K562 (cell line): ENCODE data around the gene LHB. TPM values are rescaled to one million over a fixed set of nuclear protein-coding genes. Genes with fewer than 3 reads are reported as not detected.

Experiments
- ARID4B ChIP-seq: sonication (generic); formaldehyde crosslinking; IDR thresholded peaks from 2 replicates; pipeline ENCODE4 v1.8.0; 2022; ENCODE audit warnings: mild to moderate bottlenecking, missing genetic modification reagents
- CSDE1 ChIP-seq, 2 experiments: fragments of 450-650 bp; IDR thresholded peaks; 2 replicates each; pipeline ENCODE4 v1.6.1; 2016; ENCODE audit warnings: mild to moderate bottlenecking in 1 of 2
- E2F1 ChIP-seq: sonication (generic); formaldehyde crosslinking; IDR thresholded peaks from 2 replicates; pipeline ENCODE4 v1.8.1; 2023; ENCODE audit warnings: mild to moderate bottlenecking, missing genetic modification reagents, moderate library complexity
- MBD2 ChIP-seq: sonication (generic); IDR thresholded peaks from 2 replicates; pipeline ENCODE4 v1.6.1; 2016; ENCODE audit warnings: low read depth, borderline replicate concordance
- MYNN ChIP-seq, 2 experiments: sonication (generic); formaldehyde crosslinking in 1 of 2; IDR thresholded peaks; 2 replicates each; pipeline versions ENCODE4 v1.5.0 to v1.6.1; 2016 to 2020; ENCODE audit warnings: antibody characterized with exemption in 1 of 2, missing genetic modification reagents in 1 of 2
- ZBTB1 ChIP-seq: sonication (generic); formaldehyde crosslinking; IDR thresholded peaks from 2 replicates; pipeline ENCODE4 v1.8.1; 2023; ENCODE audit warnings: missing genetic modification reagents, low read depth, mild to moderate bottlenecking, borderline replicate concordance
- ZKSCAN3 ChIP-seq: fragments of 250-450 bp; sonication (Bioruptor Pico); IDR thresholded peaks from 2 replicates; pipeline ENCODE4 v1.4.0; 2020
- ZNF518B ChIP-seq: fragments of 250-450 bp; sonication (Bioruptor Pico); IDR thresholded peaks from 2 replicates; pipeline ENCODE4 v1.5.0; 2021; ENCODE audit warnings: mild to moderate bottlenecking, moderate library complexity
- polyA plus RNA-seq, 8 experiments: library from polyadenylated mRNA; depleted of rRNA in 4 of 8; stranded (reverse) in 5 of 8; unstranded in 3 of 8; fragments of >200 nt; fragmentation: Nextera tagmentation in 2 of 8; fragmentation: Illumina TruSeq in 1 of 8; extraction: Ambion mirVana in 2 of 8; extraction: Trizol in 1 of 8; gene quantifications; 2 replicates each; pipeline versions ENCODE4 v1.2.1 to v1.2.3, GENCODE V29; 2011 to 2014; ENCODE audit warnings: inconsistent platforms in 1 of 8, missing spikeins in 1 of 8
- total RNA-seq, 7 experiments: library from RNA; depleted of rRNA in 6 of 7; stranded (reverse); fragments of >200 nt in 6 of 7; fragmentation: Illumina TruSeq in 2 of 7; extraction: Trizol in 2 of 7; gene quantifications; 2 replicates each; pipeline versions ENCODE4 v1.2.1 to v1.2.3, GENCODE V29; 2011 to 2021; ENCODE audit warnings: low replicate concordance in 1 of 7
- TF ChIP-seq, protein P1 (sequence below): sonication (generic); formaldehyde crosslinking; IDR thresholded peaks from 2 replicates; pipeline ENCODE4 v1.8.0; 2022; ENCODE audit warnings: mild to moderate bottlenecking, missing genetic modification reagents
- TF ChIP-seq, protein P2 (sequence below): fragments of 250-450 bp; sonication (Bioruptor Pico); IDR thresholded peaks from 2 replicates; pipeline ENCODE4 v1.5.0; 2020; ENCODE audit warnings: mild to moderate bottlenecking, borderline replicate concordance

Gene LHB
- total and polyA plus RNA-seq, 9 of the 15 experiments (the other 6 are each of a cell fraction or from before 2014, with no cell fraction given) = 0.54 TPM; not detected in 8

DNA sequence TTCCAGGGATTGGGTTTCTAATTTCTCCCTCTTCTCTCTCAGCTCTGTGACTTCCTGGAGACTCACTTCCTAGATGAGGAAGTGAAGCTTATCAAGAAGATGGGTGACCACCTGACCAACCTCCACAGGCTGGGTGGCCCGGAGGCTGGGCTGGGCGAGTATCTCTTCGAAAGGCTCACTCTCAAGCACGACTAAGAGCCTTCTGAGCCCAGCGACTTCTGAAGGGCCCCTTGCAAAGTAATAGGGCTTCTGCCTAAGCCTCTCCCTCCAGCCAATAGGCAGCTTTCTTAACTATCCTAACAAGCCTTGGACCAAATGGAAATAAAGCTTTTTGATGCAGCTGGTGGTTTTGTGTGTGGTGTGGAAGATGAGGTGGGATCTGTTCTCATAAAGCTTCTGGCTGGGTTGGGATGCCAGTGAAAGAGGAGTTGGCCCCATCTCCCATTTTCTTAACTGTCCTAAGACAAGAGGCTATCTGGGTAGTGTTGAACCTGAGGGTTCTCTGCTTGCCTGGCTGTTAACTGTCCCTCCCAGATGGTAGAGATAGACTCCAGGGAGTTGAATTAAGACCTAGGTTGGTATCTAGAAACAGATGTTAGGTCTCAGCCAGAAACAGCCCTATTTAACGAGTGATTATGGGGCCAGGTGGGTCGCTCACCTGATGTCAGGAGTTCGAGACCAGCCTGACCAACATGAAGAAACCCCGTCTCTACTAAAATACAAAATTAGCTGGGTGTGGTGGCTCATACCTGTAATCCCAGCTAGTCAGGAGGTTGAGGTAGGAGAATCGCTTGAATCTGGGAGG, 50.1 kb downstream of the LHB start (continued):
- no peak for TF ChIP-seq ARID4B (CRISPR knock-in tag)
- TF ChIP-seq CSDE1 (IDR thresholded peaks at IDR 0.05) = no peak
- no peak; the same call in 1 of the 2 replicates for TF ChIP-seq E2F1 (CRISPR knock-in tag)
- no peak for TF ChIP-seq ZKSCAN3 (CRISPR knock-in tag)
- no peak for TF ChIP-seq MBD2
- TF ChIP-seq, protein P1, sequence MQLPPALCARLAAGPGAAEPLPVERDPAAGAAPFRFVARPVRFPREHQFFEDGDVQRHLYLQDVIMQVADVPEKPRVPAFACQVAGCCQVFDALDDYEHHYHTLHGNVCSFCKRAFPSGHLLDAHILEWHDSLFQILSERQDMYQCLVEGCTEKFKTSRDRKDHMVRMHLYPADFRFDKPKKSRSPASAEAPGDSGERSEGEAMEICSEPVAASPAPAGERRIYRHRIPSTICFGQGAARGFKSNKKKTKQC (CRISPR knock-in tag) = no peak
- no peak for TF ChIP-seq MYNN (IDR thresholded peaks at IDR 0.05)
- no peak for TF ChIP-seq MYNN (CRISPR knock-in tag; IDR thresholded peaks at IDR 0.05)
- TF ChIP-seq, protein P2, sequence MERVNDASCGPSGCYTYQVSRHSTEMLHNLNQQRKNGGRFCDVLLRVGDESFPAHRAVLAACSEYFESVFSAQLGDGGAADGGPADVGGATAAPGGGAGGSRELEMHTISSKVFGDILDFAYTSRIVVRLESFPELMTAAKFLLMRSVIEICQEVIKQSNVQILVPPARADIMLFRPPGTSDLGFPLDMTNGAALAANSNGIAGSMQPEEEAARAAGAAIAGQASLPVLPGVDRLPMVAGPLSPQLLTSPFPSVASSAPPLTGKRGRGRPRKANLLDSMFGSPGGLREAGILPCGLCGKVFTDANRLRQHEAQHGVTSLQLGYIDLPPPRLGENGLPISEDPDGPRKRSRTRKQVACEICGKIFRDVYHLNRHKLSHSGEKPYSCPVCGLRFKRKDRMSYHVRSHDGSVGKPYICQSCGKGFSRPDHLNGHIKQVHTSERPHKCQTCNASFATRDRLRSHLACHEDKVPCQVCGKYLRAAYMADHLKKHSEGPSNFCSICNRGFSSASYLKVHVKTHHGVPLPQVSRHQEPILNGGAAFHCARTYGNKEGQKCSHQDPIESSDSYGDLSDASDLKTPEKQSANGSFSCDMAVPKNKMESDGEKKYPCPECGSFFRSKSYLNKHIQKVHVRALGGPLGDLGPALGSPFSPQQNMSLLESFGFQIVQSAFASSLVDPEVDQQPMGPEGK = no peak
- 0 out of 2 replicates have a peak, but pooled peaks have one; percentile 7 for TF ChIP-seq ZNF518B
- TF ChIP-seq ZBTB1 (CRISPR knock-in tag) = no peak
